ENCODE data around the gene GNG12. TPM values are rescaled to one million over a fixed set of nuclear protein-coding genes. Genes with fewer than 3 reads are reported as not detected.

The GNG12 gene
- total RNA-seq, 1 donor from 2014 or later, result 71.5 TPM

- no peak for TF ChIP-seq CTCF (IDR thresholded peaks at IDR 0.05)
- TF ChIP-seq POLR2AphosphoS5 (IDR thresholded peaks at IDR 0.05; ENCODE audit: insufficient read depth in 1 of 2, low read depth in 1 of 2), result no peak
- no peak overlapping the region for H3K27ac ChIP-seq
- H3K36me3 ChIP-seq, result no peaks in the 10 kb centered on the region
- intact Hi-C loops (cut with DNase I), result no loop called here
- H3K9me3 ChIP-seq, result no peaks in the 10 kb centered on the region
- H3K4me3 ChIP-seq, result no peak overlapping the region
- DNase-seq (ENCODE audit: extremely low spot score in 2 of 2), result no peak
- H3K4me1 ChIP-seq, result peaks cover 50% of the 10 kb centered on the region
- H3K27me3 ChIP-seq, result no peaks in the 10 kb centered on the region
These were observed 45.5 kb downstream of the GNG12 start for GRCh38 chr1:67787746-67788145.

- Histone ChIP-seq H3K4me1 (peaks cover 49% of the 10 kb centered on the region), H3K4me3 (no peak overlapping the region), H3K9me3 (no peaks in the 10 kb centered on the region), H3K36me3 (no peaks in the 10 kb centered on the region), H3K27ac (peak overlapping the region; percentile 41), H3K27me3 (no peaks in the 10 kb centered on the region)
- intact Hi-C loops (cut with DNase I), result no loop called here
- TF ChIP-seq POLR2A (IDR thresholded peaks at IDR 0.05) (no peak), POLR2AphosphoS5 (IDR thresholded peaks at IDR 0.05; ENCODE audit: insufficient read depth in 1 of 2, low read depth in 1 of 2) (no peak), CTCF (IDR thresholded peaks at IDR 0.05) (no peak)
- DNase-seq (ENCODE audit: extremely low spot score in 2 of 2), result no peak
These were observed 47.2 kb downstream of the GNG12 start for GRCh38 chr1:67785847-67786753.

DNA sequence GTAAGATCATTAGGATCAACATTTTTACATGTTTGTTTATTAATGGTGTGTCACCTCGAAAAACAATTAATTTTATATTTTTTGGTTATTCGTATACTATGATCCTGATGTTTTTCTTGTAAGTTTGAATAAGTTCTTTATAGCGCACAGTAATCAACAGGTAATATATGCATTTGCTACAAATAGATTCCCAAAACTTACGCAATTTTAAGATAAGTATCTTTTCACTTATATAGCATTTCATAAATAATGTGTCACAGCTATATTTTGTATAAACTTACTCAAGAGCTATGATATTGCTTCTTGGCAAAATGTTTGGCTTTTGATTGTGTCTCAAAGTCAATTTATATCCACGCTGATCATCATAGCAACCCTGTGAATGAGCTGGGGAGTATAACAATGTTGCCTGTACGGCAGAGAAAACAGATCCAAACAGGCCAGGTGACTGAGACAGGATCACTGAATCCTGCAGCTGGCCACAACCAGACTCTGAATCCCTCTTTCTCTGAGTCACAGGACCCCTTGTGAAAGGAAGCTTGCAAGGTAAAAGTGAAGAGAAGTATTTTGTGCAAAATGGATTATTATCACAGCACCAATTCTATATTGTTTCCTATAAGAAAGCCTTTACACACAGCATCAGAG lies 48.6 kb downstream of the GNG12 start:
- Histone ChIP-seq H3K36me3 (no peaks in the 10 kb centered on the region), H3K4me3 (no peak overlapping the region), H3K27me3 (no peaks in the 10 kb centered on the region), H3K27ac (no peak overlapping the region), H3K4me1 (peaks cover 62% of the 10 kb centered on the region), H3K9me3 (no peaks in the 10 kb centered on the region)
- peak in 1 of 2 donors; percentile 44 for DNase-seq (ENCODE audit: extremely low spot score in 2 of 2)
- intact Hi-C loops (cut with DNase I), result no loop called here
- TF ChIP-seq POLR2AphosphoS5 (IDR thresholded peaks at IDR 0.05; ENCODE audit: insufficient read depth in 1 of 2, low read depth in 1 of 2) (no peak), CTCF (IDR thresholded peaks at IDR 0.05) (no peak), POLR2A (IDR thresholded peaks at IDR 0.05) (no peak)

- Histone ChIP-seq H3K27me3 (no peaks in the 10 kb centered on the region), H3K9me3 (no peaks in the 10 kb centered on the region), H3K4me1 (peaks cover 47% of the 10 kb centered on the region), H3K36me3 (no peaks in the 10 kb centered on the region), H3K27ac (peak overlapping the region; percentile 13), H3K4me3 (no peak overlapping the region)
- DNase-seq (ENCODE audit: extremely low spot score in 2 of 2), result peak in 1 of 2 donors; percentile 81
- intact Hi-C loops (cut with DNase I), result no loop called here
- TF ChIP-seq POLR2AphosphoS5 (IDR thresholded peaks at IDR 0.05; ENCODE audit: insufficient read depth in 1 of 2, low read depth in 1 of 2) (no peak), CTCF (IDR thresholded peaks at IDR 0.05) (no peak), POLR2A (IDR thresholded peaks at IDR 0.05) (no peak)
These were observed 52.6 kb downstream of the GNG12 start for GRCh38 chr1:67780637-67781036.

- H3K4me3 ChIP-seq, result no peak overlapping the region
- intact Hi-C loops (cut with DNase I), result no loop called here
- H3K36me3 ChIP-seq, result no peaks in the 10 kb centered on the region
- H3K27ac ChIP-seq, result peak overlapping the region; percentile 35
- no peaks in the 10 kb centered on the region for H3K9me3 ChIP-seq
- peak in 1 of 2 donors; percentile 40 for DNase-seq (ENCODE audit: extremely low spot score in 2 of 2)
- TF ChIP-seq POLR2A (IDR thresholded peaks at IDR 0.05), result no peak
- TF ChIP-seq POLR2AphosphoS5 (IDR thresholded peaks at IDR 0.05; ENCODE audit: insufficient read depth in 1 of 2, low read depth in 1 of 2), result no peak
- TF ChIP-seq CTCF (IDR thresholded peaks at IDR 0.05), result no peak
- H3K4me1 ChIP-seq, result peaks cover 39% of the 10 kb centered on the region
- H3K27me3 ChIP-seq, result no peaks in the 10 kb centered on the region
These were observed 55.8 kb downstream of the GNG12 start for GRCh38 chr1:67777440-67777839.
